Tibial nerve (tissue), 3 donors: Measurements from ENCODE around the gene RPE.

Experiments used
- CTCF ChIP-seq, 5 experiments: fragments of 200-600 bp in 3 of 5; fragments of 450-650 bp in 2 of 5; sonication (generic) in 3 of 5; IDR thresholded peaks; one replicate each; pipeline ENCODE4 v1.5.1; 2016 to 2019; ENCODE audit warnings: antibody characterized with exemption in 5 of 5, mild to moderate bottlenecking in 3 of 5, moderate library complexity in 2 of 5
- POLR2A ChIP-seq, 2 donors: fragments of 450-650 bp; IDR thresholded peaks; one replicate each; pipeline ENCODE4 v1.6.1; 2017; ENCODE audit warnings: antibody characterized with exemption in 2 of 2, mild to moderate bottlenecking in 2 of 2, moderate library complexity in 2 of 2

GRCh38 chr2:210049831-210050230 lies 47.4 kb downstream of the RPE start:
- TF ChIP-seq POLR2A (IDR thresholded peaks at IDR 0.05) (no peak), CTCF (IDR thresholded peaks at IDR 0.05) (no peak)
